Measurements from ENCODE around the gene GCNT4. TPM values are rescaled to one million over a fixed set of nuclear protein-coding genes. Genes with fewer than 3 reads are reported as not detected.
A peak's percentile ranks its signal among the peaks of the same experiment; 100 is the strongest.

The GCNT4 gene
- polyA plus RNA-seq, 2 of the 4 experiments (the other 2 are of a cell fraction) = 0.28 to 0.39 TPM

DNA sequence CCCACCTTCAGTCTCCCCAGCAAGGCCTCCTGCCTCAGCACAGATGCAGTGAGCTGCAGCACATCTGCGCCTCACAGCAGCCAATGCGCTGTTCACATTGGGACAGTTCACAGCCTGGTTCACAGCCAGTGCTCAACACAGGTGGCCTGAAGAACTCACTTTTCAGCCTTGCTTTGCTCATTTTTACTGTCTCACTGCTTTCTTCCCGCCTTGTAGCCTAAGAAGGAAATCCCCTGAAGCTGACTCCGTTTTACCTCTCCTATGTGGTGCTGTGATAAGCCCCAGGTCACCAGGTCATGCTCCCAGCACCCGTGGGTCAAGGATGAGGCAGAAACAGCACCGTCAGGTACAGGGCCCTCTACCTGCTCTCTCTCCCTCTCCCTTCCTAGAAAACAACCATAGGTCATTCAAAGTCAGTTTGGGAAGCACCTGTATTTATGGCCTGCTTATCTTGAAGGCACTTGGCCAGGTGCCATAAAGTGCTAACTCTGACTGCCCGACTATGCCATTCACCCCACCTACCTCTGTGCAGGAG lies 1.1 kb downstream of the GCNT4 start:
- Histone ChIP-seq H3K9me3 (no peaks in the 10 kb centered on the region), H3K4me2 (peak overlapping the region; percentile 93; the same call in 1 of the 3 replicates), H3K4me3 (no peak overlapping the region), H3K4me1 (peaks cover 16% of the 10 kb centered on the region; the same call in 2 of the 3 replicates), H3K27ac (no peak overlapping the region)
- CTCF ChIA-PET = interaction anchor here (1.5 to 1.9 kb wide), 3 partner anchors 13 to 286 kb away, joined by 3 to 10 read pairs (median 6); partner anchors contain the start of gene HMGCR
- FAIRE-seq (no peak), ATAC-seq (no peak), DNase-seq (ENCODE audit: low read depth in 1 of 2, low spot score in 1 of 2) (no peak)
- POLR2A ChIA-PET = no interaction called here
- 77% methylated on average over 7 of the region's 7 CpGs for WGBS (ENCODE audit: missing lambda C conversion rate)
- TF ChIP-seq RARB (CRISPR knock-in tag; IDR thresholded peaks at IDR 0.05) (no peak), JUN (IDR thresholded peaks at IDR 0.05) (no peak), ZFP36 (IDR thresholded peaks at IDR 0.05; ENCODE audit: borderline replicate concordance, partially characterized antibody) (no peak), EP300 (IDR thresholded peaks at IDR 0.05) (no peak), ESRRA (IDR thresholded peaks at IDR 0.05; ENCODE audit: borderline replicate concordance, low read length) (no peak), CBX2 (IDR thresholded peaks at IDR 0.05; ENCODE audit: borderline replicate concordance, low read depth) (no peak), KDM1A (IDR thresholded peaks at IDR 0.05; ENCODE audit: low read depth) (no peak), CHD2 (IDR thresholded peaks at IDR 0.05; ENCODE audit: low read length, partially characterized antibody) (no peak), CHD4 (IDR thresholded peaks at IDR 0.05; ENCODE audit: borderline replicate concordance) (no peak), PHF8 (IDR thresholded peaks at IDR 0.05; ENCODE audit: borderline replicate concordance, low read depth) (no peak)
- TF ChIP-seq, protein P1, sequence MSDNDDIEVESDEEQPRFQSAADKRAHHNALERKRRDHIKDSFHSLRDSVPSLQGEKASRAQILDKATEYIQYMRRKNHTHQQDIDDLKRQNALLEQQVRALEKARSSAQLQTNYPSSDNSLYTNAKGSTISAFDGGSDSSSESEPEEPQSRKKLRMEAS (IDR thresholded peaks at IDR 0.05) = no peak
- TF ChIP-seq, protein P2, sequence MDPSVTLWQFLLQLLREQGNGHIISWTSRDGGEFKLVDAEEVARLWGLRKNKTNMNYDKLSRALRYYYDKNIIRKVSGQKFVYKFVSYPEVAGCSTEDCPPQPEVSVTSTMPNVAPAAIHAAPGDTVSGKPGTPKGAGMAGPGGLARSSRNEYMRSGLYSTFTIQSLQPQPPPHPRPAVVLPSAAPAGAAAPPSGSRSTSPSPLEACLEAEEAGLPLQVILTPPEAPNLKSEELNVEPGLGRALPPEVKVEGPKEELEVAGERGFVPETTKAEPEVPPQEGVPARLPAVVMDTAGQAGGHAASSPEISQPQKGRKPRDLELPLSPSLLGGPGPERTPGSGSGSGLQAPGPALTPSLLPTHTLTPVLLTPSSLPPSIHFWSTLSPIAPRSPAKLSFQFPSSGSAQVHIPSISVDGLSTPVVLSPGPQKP (IDR thresholded peaks at IDR 0.05; ENCODE audit: low read depth, low read length) = no peak

DNA sequence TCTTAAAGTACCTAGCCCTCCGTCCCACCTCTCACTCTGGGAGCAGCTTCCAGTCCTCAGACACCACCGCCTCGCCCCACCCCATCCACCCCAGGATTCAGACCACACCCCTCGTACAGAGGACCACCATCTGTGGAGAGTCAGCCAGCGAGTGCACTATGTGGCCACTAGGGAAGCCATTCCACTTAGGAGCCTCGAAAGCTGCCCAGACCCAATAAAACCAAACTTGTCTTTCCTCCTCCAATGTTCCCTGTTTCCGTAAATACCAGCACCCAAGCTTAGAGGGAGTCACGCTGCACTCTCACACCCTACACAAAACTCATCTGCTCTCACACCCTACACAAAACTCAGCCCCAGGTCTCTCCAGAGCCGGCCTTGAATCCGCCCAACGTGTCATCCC lies 1.9 kb downstream of the GCNT4 start:
- Histone ChIP-seq H3K4me3 (no peak overlapping the region), H3K4me1 (peaks cover 16% of the 10 kb centered on the region; the same call in 2 of the 3 replicates), H3K9me3 (no peaks in the 10 kb centered on the region), H3K27ac (no peak overlapping the region), H3K4me2 (peak overlapping the region; percentile 25; the same call in 1 of the 3 replicates)
- ATAC-seq = peak; percentile 26 to 70; a peak in 4 of 6 replicates
- peak; percentile 47 to 58 for DNase-seq (ENCODE audit: low read depth in 1 of 2, low spot score in 1 of 2)
- CTCF ChIA-PET = interaction anchor here (0.5 to 2.5 kb wide), 38 partner anchors 9 to 1284 kb away, joined by 3 to 20 read pairs (median 4); partner anchors contain the start of gene HMGCR
- TF ChIP-seq NFE2L2 (conservative IDR thresholded peaks at IDR 0.05; ENCODE audit: low read length) (no peak), RAD21 (conservative IDR thresholded peaks at IDR 0.05 in 1 of 2, IDR thresholded peaks at IDR 0.05 in 1 of 2) (no peak), BHLHE40 (IDR thresholded peaks at IDR 0.05; ENCODE audit: low read depth, low read length) (no peak), EHMT2 (IDR thresholded peaks at IDR 0.05; ENCODE audit: low read depth) (no peak), ESRRA (IDR thresholded peaks at IDR 0.05; ENCODE audit: borderline replicate concordance, low read length) (no peak), MAFK (IDR thresholded peaks at IDR 0.05; ENCODE audit: partially characterized antibody) (no peak), ZFP36 (IDR thresholded peaks at IDR 0.05; ENCODE audit: borderline replicate concordance, partially characterized antibody) (no peak), EP300 (IDR thresholded peaks at IDR 0.05) (no peak), KDM1A (IDR thresholded peaks at IDR 0.05; ENCODE audit: low read depth) (no peak), NPAS2 (CRISPR knock-in tag; IDR thresholded peaks at IDR 0.05; ENCODE audit: borderline replicate concordance) (no peak)
- TF ChIP-seq, protein P3, sequence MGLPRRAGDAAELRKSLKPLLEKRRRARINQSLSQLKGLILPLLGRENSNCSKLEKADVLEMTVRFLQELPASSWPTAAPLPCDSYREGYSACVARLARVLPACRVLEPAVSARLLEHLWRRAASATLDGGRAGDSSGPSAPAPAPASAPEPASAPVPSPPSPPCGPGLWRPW (IDR thresholded peaks at IDR 0.05) = no peak
- TF ChIP-seq, protein P2 (IDR thresholded peaks at IDR 0.05; ENCODE audit: low read depth, low read length) = no peak
- TF ChIP-seq, protein P4, sequence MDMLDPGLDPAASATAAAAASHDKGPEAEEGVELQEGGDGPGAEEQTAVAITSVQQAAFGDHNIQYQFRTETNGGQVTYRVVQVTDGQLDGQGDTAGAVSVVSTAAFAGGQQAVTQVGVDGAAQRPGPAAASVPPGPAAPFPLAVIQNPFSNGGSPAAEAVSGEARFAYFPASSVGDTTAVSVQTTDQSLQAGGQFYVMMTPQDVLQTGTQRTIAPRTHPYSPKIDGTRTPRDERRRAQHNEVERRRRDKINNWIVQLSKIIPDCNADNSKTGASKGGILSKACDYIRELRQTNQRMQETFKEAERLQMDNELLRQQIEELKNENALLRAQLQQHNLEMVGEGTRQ (IDR thresholded peaks at IDR 0.05) = no peak
- no peak for FAIRE-seq
- WGBS (ENCODE audit: missing lambda C conversion rate) = 85% methylated on average over 11 of the region's 11 CpGs
- POLR2A ChIA-PET = no interaction called here

Measured in A549 (cell line).